NK-92 (cell line): ENCODE measurements around the gene MAPK7.

Source experiments
- DNase-seq: peaks from one replicate; lab custom pipeline; 2025; ENCODE audit not compliant: unreplicated experiment; lab: John Stamatoyannopoulos, UW

MAPK7 gene

GRCh38 chr17:19362277-19363113 lies 15.8 kb upstream of the MAPK7 start, which contains the start of gene B9D1:
TSS of gene B9D1 (minus strand) at chr17:19362723. CDS start at chr17:19362569, 154 bp downstream.
- DNase-seq, result peak; percentile 43

GRCh38 chr17:19363114-19363438 lies 15.2 kb upstream of the MAPK7 start:
- no peak for DNase-seq

GRCh38 chr17:19363460-19364035 lies 14.8 kb upstream of the MAPK7 start:
- no peak for DNase-seq

- DNase-seq, result no peak
Observed at GRCh38 chr17:19364699-19365498, 13.4 kb upstream of the MAPK7 start.

GRCh38 chr17:19365499-19365817 lies 12.8 kb upstream of the MAPK7 start:
- DNase-seq, result no peak

- no peak for DNase-seq
Observed at GRCh38 chr17:19365833-19366636, 12.3 kb upstream of the MAPK7 start.

- no peak for DNase-seq
Observed at GRCh38 chr17:19366637-19366972, 11.7 kb upstream of the MAPK7 start.

GRCh38 chr17:19368229-19368628 lies 10.1 kb upstream of the MAPK7 start:
- DNase-seq, result no peak

- DNase-seq, result no peak
Observed at GRCh38 chr17:19369107-19369778, 9.1 kb upstream of the MAPK7 start.

- DNase-seq, result no peak
Observed at GRCh38 chr17:19369846-19370492, 8.3 kb upstream of the MAPK7 start.

- DNase-seq, result no peak
Observed at GRCh38 chr17:19370493-19370960, 7.8 kb upstream of the MAPK7 start.

GRCh38 chr17:19371259-19372010 lies 6.9 kb upstream of the MAPK7 start:
- no peak for DNase-seq

- no peak for DNase-seq
Observed at GRCh38 chr17:19372011-19372370, 6.3 kb upstream of the MAPK7 start.

- DNase-seq, result no peak
Observed at GRCh38 chr17:19372439-19372838, 5.9 kb upstream of the MAPK7 start.

GRCh38 chr17:19372866-19373504 lies 5.3 kb upstream of the MAPK7 start:
- no peak for DNase-seq

GRCh38 chr17:19374136-19374535 lies 4.2 kb upstream of the MAPK7 start:
- DNase-seq, result no peak

- DNase-seq, result no peak
Observed at GRCh38 chr17:19375732-19376131, 2.6 kb upstream of the MAPK7 start.

- DNase-seq, result no peak
Observed at GRCh38 chr17:19376811-19377210, 1.5 kb upstream of the MAPK7 start.
